ENCODE results near the gene SMIM10.
"Not testable (repeated sequence)": the region's sequence is repeated elsewhere in the genome, so short reads cannot be mapped to it uniquely, and the experiment has no call there.

The SMIM10 gene

GRCh38 chrX:135041149-135042123 lies 50.6 kb downstream of the SMIM10 start:
- not testable (repeated sequence) for H2AFZ ChIP-seq (ENCODE audit: insufficient read depth, low read length, poor library complexity); H3K9me3 ChIP-seq (ENCODE audit: insufficient read depth, low read depth, low read length); H3K18ac ChIP-seq (ENCODE audit: low read length); H3K27me3 ChIP-seq (ENCODE audit: insufficient read depth, low read length); H2AK5ac ChIP-seq (ENCODE audit: low read length); H3K79me1 ChIP-seq (ENCODE audit: low read length); H2BK5ac ChIP-seq (ENCODE audit: low read depth, low read length, poor library complexity); DNase-seq; H4K91ac ChIP-seq (ENCODE audit: low read depth, low read length); H2BK12ac ChIP-seq (ENCODE audit: low read length); H2BK120ac ChIP-seq (ENCODE audit: insufficient read depth, low read length, poor library complexity); H4K12ac ChIP-seq (ENCODE audit: low read depth, low read length); H3K27ac ChIP-seq (ENCODE audit: low read depth, low read length); H3K4me3 ChIP-seq (ENCODE audit: low read depth, low read length); H3K9ac ChIP-seq (ENCODE audit: low read length); H3K14ac ChIP-seq (ENCODE audit: low read length); H3K4me1 ChIP-seq (ENCODE audit: control insufficient read depth in 1 of 2, insufficient read depth in 2 of 2, low read length in 2 of 2); H3K4ac ChIP-seq (ENCODE audit: low read depth, low read length); H3K4me2 ChIP-seq (ENCODE audit: low read length); H3K79me2 ChIP-seq (ENCODE audit: control insufficient read depth, insufficient read depth, low read length, poor library complexity); H3K23ac ChIP-seq (ENCODE audit: low read length); H4K8ac ChIP-seq (ENCODE audit: low read depth, low read length); H3K36me3 ChIP-seq (ENCODE audit: control insufficient read depth in 1 of 2, insufficient read depth in 2 of 2, low read length in 2 of 2)
- WGBS (ENCODE audit: extremely low coverage, insufficient coverage, insufficient read length) = no CpG with 5 or more reads among the region's 3 CpGs

All from trophoblast cell (in vitro differentiated cells and primary cell).